Measurements from ENCODE around the gene RGR.

Gene RGR

DNA sequence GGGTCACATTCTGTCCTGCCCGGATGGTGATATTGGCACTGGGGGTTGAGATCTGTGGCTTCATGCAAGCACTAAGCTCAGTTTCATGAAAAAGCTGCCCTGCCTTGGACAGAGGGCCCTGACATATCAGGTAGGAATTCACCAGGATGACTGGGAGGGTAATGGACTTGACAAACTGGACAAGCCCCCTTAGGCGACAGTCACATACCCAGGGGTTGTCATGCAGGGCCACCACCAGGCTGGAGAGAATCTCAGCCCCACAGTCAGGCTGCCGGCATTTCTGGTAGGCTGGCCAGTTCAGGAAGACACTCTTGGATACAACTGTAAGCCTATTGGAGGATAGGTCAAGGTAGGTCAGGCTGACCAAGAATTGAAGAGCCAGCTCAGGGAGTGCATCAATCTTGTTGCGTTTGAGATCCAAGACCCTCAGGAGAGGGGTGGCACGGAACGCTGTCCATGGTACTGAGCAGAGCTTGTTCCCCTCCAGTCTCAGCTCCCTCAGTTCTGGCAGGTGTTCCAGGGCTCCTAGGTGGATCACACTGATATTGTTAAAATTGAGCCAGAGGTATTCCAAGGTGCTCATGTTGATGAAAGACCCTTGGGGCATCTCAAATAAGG, 20.3 kb upstream of the RGR start:
- no CpG with 5 or more reads among the region's 6 CpGs for WGBS (ENCODE audit: extremely low coverage, insufficient coverage, low lambda C conversion rate)
- H2AK5ac ChIP-seq (ENCODE audit: low read length), result no peak overlapping the region

DNA sequence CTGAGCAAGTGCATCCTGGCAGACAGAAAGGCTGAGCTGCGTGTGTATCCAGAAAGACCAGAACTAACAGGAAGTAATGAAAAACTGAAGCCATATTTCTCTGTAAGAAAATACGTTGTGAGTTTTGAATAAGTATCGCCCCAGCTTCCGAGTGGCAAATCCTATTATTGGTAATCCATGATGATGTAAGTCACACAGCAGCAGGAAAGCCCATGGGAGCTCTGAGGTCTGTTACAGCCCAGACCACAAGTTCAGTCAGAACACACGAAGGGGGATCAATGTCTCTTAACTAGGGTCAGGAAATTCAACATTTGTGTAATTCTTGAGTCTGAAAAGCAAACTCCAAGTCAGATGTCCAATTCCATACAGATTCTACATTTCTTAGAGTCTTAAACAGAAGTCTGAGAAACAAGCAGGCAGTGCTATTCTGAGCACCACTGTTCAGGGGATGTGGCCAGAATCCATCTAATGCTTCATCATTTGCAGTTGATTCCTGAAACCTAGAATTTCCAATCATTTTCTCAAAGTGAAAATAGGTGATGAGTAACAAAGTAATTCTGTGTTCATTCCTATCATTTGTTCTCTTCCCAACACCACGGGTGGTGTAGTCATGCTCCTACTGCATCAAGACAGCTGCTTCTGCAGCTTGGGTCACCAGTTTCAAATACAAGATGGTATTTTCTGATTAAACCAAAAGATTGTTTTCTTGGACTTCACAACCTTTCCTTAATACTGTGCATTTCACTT, 19.3 kb upstream of the RGR start, which contains the start of gene LRIT2:
TSS of gene LRIT2 (minus strand) at position 118 of the 747 bp plus-strand sequence. CDS start at position 94, 24 bp downstream.
- Histone ChIP-seq H3K4me3 (ENCODE audit: low read length) (no peak within 1 kb of the TSS), H3K79me2 (ENCODE audit: control insufficient read depth, insufficient read depth, low read length) (no peaks in the 10 kb centered on the region), H3K27ac (ENCODE audit: low read depth, low read length) (no peak within 1 kb of the TSS), H2BK15ac (replicated peaks; ENCODE audit: low read depth) (no peak within 1 kb of the TSS), H3K4me1 (ENCODE audit: control insufficient read depth, low read depth, low read length) (no peaks in the 10 kb centered on the region), H3K79me1 (ENCODE audit: low read length) (no peaks in the 10 kb centered on the region), H3K4ac (ENCODE audit: low read depth, low read length) (no peak within 1 kb of the TSS), H2AK5ac (ENCODE audit: low read length) (no peak within 1 kb of the TSS), H2BK120ac (ENCODE audit: low read depth, low read length) (no peak within 1 kb of the TSS), H3K18ac (ENCODE audit: low read length) (no peak within 1 kb of the TSS), H3K27me3 (ENCODE audit: insufficient read depth, low read length, poor library complexity) (no peaks in the 10 kb centered on the region), H3K23ac (ENCODE audit: low read length) (no peak within 1 kb of the TSS), H3K4me2 (ENCODE audit: low read length) (no peak within 1 kb of the TSS), H3K36me3 (ENCODE audit: control insufficient read depth, insufficient read depth, low read length) (no peaks in the 10 kb centered on the region), H4K8ac (ENCODE audit: low read depth, low read length) (no peak within 1 kb of the TSS), H3K56ac (ENCODE audit: low read length) (no peak within 1 kb of the TSS), H2BK5ac (ENCODE audit: low read length) (no peak within 1 kb of the TSS), H4K5ac (ENCODE audit: low read length) (no peak within 1 kb of the TSS), H3K9ac (ENCODE audit: low read length) (no peak within 1 kb of the TSS)
- whole genome bisulfite sequencing (ENCODE audit: extremely low coverage, insufficient coverage, low lambda C conversion rate), result no CpG with 5 or more reads among the region's 6 CpGs
- no peak for DNase-seq

More for the DNA sequence above, 20.3 kb upstream of the RGR start:
- Histone ChIP-seq H2BK15ac (replicated peaks; ENCODE audit: low read depth) (no peak overlapping the region), H3K27me3 (ENCODE audit: insufficient read depth, low read length, poor library complexity) (no peaks in the 10 kb centered on the region), H3K4ac (ENCODE audit: low read depth, low read length) (no peak overlapping the region), H3K23ac (ENCODE audit: low read length) (no peak overlapping the region), H3K4me2 (ENCODE audit: low read length) (no peak overlapping the region), H3K79me2 (ENCODE audit: control insufficient read depth, insufficient read depth, low read length) (no peaks in the 10 kb centered on the region), H3K4me1 (ENCODE audit: control insufficient read depth, low read depth, low read length) (no peaks in the 10 kb centered on the region), H3K9ac (ENCODE audit: low read length) (no peak overlapping the region), H3K18ac (ENCODE audit: low read length) (no peak overlapping the region), H3K27ac (ENCODE audit: low read depth, low read length) (no peak overlapping the region), H2BK120ac (ENCODE audit: low read depth, low read length) (no peak overlapping the region), H3K56ac (ENCODE audit: low read length) (no peak overlapping the region), H3K4me3 (ENCODE audit: low read length) (no peak overlapping the region), H3K79me1 (ENCODE audit: low read length) (no peaks in the 10 kb centered on the region), H4K5ac (ENCODE audit: low read length) (no peak overlapping the region), H2BK5ac (ENCODE audit: low read length) (no peak overlapping the region), H4K8ac (ENCODE audit: low read depth, low read length) (no peak overlapping the region), H3K36me3 (ENCODE audit: control insufficient read depth, insufficient read depth, low read length) (no peaks in the 10 kb centered on the region)
- peak; percentile 55 for DNase-seq

DNA sequence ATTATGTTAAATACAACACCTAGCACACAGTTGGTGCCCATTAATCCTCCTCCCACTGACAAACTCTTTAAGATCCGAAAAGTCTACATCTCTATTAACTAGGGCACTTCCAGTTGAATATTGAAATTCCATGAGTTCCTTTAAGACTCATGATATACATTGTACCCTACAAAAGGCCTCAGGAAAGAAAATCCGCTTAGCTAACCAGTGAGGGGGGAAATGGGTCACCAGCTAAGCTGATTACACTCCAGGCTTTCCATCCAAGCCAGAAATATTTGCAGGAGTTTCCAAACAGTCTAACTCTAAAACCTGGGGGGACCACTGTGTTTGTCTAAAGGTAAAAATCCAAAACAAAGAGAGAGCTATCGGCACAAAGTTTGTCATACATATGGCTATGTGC, 18.2 kb upstream of the RGR start:
- DNase-seq, result no peak
- Histone ChIP-seq H3K23ac (ENCODE audit: low read length) (no peak overlapping the region), H3K56ac (ENCODE audit: low read length) (no peak overlapping the region), H2AK5ac (ENCODE audit: low read length) (no peak overlapping the region), H3K36me3 (ENCODE audit: control insufficient read depth, insufficient read depth, low read length) (no peaks in the 10 kb centered on the region), H3K27ac (ENCODE audit: low read depth, low read length) (no peak overlapping the region), H3K79me1 (ENCODE audit: low read length) (no peaks in the 10 kb centered on the region), H3K4ac (ENCODE audit: low read depth, low read length) (no peak overlapping the region), H3K4me1 (ENCODE audit: control insufficient read depth, low read depth, low read length) (no peaks in the 10 kb centered on the region), H4K8ac (ENCODE audit: low read depth, low read length) (no peak overlapping the region), H3K27me3 (ENCODE audit: insufficient read depth, low read length, poor library complexity) (no peaks in the 10 kb centered on the region), H2BK15ac (replicated peaks; ENCODE audit: low read depth) (no peak overlapping the region), H3K9ac (ENCODE audit: low read length) (no peak overlapping the region), H3K18ac (ENCODE audit: low read length) (no peak overlapping the region), H3K4me2 (ENCODE audit: low read length) (no peak overlapping the region), H3K4me3 (ENCODE audit: low read length) (no peak overlapping the region), H2BK5ac (ENCODE audit: low read length) (no peak overlapping the region), H2BK120ac (ENCODE audit: low read depth, low read length) (no peak overlapping the region), H4K5ac (ENCODE audit: low read length) (no peak overlapping the region), H3K79me2 (ENCODE audit: control insufficient read depth, insufficient read depth, low read length) (no peaks in the 10 kb centered on the region)
- WGBS (ENCODE audit: extremely low coverage, insufficient coverage, low lambda C conversion rate), result no CpG with 5 or more reads among the region's 3 CpGs

DNA sequence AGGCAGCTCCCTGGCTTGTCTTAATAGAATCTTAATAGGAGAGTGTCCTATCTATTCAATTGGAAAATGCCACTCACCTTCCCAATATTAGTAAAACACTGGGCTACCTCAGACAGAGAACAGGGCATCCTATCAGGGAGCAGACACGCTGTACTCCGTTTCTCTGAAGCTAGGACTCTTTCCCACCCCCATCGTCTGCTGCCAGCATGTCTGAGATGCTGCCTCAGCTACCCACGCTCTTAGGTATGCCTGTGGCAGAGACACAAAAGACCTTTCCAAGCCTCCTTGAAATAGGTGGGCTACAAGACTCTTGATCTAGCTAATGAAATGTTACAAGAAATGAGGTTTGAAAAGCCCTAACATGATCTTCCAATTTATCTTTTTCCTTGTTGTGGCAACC, 17.0 kb upstream of the RGR start:
- no peaks in the 10 kb centered on the region for H3K79me1 ChIP-seq (ENCODE audit: low read length)
- WGBS (ENCODE audit: extremely low coverage, insufficient coverage, low lambda C conversion rate), result no CpG with 5 or more reads among the region's 4 CpGs
- H3K56ac ChIP-seq (ENCODE audit: low read length), result no peak overlapping the region
- no peak overlapping the region for H3K27ac ChIP-seq (ENCODE audit: low read depth, low read length)
- H2BK5ac ChIP-seq (ENCODE audit: low read length), result no peak overlapping the region
- H4K5ac ChIP-seq (ENCODE audit: low read length), result no peak overlapping the region
- no peak overlapping the region for H3K4me3 ChIP-seq (ENCODE audit: low read length)
- no peak overlapping the region for H2BK15ac ChIP-seq (replicated peaks; ENCODE audit: low read depth)
- no peaks in the 10 kb centered on the region for H3K36me3 ChIP-seq (ENCODE audit: control insufficient read depth, insufficient read depth, low read length)
- H3K18ac ChIP-seq (ENCODE audit: low read length), result no peak overlapping the region
- no peaks in the 10 kb centered on the region for H3K79me2 ChIP-seq (ENCODE audit: control insufficient read depth, insufficient read depth, low read length)
- H3K9ac ChIP-seq (ENCODE audit: low read length), result no peak overlapping the region
- no peaks in the 10 kb centered on the region for H3K4me1 ChIP-seq (ENCODE audit: control insufficient read depth, low read depth, low read length)
- no peak for DNase-seq
- no peak overlapping the region for H3K4me2 ChIP-seq (ENCODE audit: low read length)
- no peak overlapping the region for H2AK5ac ChIP-seq (ENCODE audit: low read length)
- no peak overlapping the region for H2BK120ac ChIP-seq (ENCODE audit: low read depth, low read length)
- H4K8ac ChIP-seq (ENCODE audit: low read depth, low read length), result no peak overlapping the region
- H3K23ac ChIP-seq (ENCODE audit: low read length), result no peak overlapping the region
- H3K27me3 ChIP-seq (ENCODE audit: insufficient read depth, low read length, poor library complexity), result no peaks in the 10 kb centered on the region
- no peak overlapping the region for H3K4ac ChIP-seq (ENCODE audit: low read depth, low read length)

DNA sequence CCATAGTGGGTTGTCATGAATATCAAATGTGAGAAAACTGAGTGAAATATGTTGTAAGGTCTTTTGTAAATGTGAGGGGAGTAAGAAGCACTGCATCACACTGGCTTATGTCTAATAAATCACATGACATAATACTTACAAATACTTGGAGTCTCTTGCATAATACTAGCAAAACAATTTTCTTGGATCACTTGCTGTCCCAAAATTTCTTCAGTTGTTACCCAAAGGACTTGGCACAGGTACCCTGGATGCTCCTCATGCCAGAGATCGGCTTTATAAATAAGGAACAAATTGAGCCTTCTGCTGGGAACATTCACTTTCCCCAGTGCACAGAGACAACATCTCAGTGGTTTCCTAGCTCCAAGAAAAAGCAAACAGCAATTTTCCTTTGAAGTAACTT, 14.5 kb upstream of the RGR start:
- no peaks in the 10 kb centered on the region for H3K79me1 ChIP-seq (ENCODE audit: low read length)
- no peak for DNase-seq
- H3K4ac ChIP-seq (ENCODE audit: low read depth, low read length), result no peak overlapping the region
- no peaks in the 10 kb centered on the region for H3K4me1 ChIP-seq (ENCODE audit: control insufficient read depth, low read depth, low read length)
- H2BK120ac ChIP-seq (ENCODE audit: low read depth, low read length), result no peak overlapping the region
- no peak overlapping the region for H3K9ac ChIP-seq (ENCODE audit: low read length)
- H3K23ac ChIP-seq (ENCODE audit: low read length), result no peak overlapping the region
- H2BK15ac ChIP-seq (replicated peaks; ENCODE audit: low read depth), result no peak overlapping the region
- H4K5ac ChIP-seq (ENCODE audit: low read length), result no peak overlapping the region
- no peaks in the 10 kb centered on the region for H3K79me2 ChIP-seq (ENCODE audit: control insufficient read depth, insufficient read depth, low read length)
- no CpG with 5 or more reads among the region's 1 CpG for WGBS (ENCODE audit: extremely low coverage, insufficient coverage, low lambda C conversion rate)
- no peak overlapping the region for H3K18ac ChIP-seq (ENCODE audit: low read length)
- no peak overlapping the region for H3K4me2 ChIP-seq (ENCODE audit: low read length)
- no peaks in the 10 kb centered on the region for H3K27me3 ChIP-seq (ENCODE audit: insufficient read depth, low read length, poor library complexity)
- H3K56ac ChIP-seq (ENCODE audit: low read length), result no peak overlapping the region
- no peak overlapping the region for H2AK5ac ChIP-seq (ENCODE audit: low read length)
- H3K27ac ChIP-seq (ENCODE audit: low read depth, low read length), result no peak overlapping the region
- no peaks in the 10 kb centered on the region for H3K36me3 ChIP-seq (ENCODE audit: control insufficient read depth, insufficient read depth, low read length)
- no peak overlapping the region for H2BK5ac ChIP-seq (ENCODE audit: low read length)
- no peak overlapping the region for H3K4me3 ChIP-seq (ENCODE audit: low read length)
- H4K8ac ChIP-seq (ENCODE audit: low read depth, low read length), result no peak overlapping the region

All from mesendoderm (in vitro differentiated cells).